WERI-Rb-1 (cell line): Measurements from ENCODE around the gene GSTCD.
"Not testable (repeated sequence)": the region's sequence is repeated elsewhere in the genome, so short reads cannot be mapped to it uniquely, and the experiment has no call there.

Source experiments
- DNase-seq: peaks from one replicate; pipeline ENCODE4 v3.0.0-alpha.2; 2020
- H3K27ac ChIP-seq: fragments of 250-450 bp; sonication (Bioruptor Pico); 2 replicates; pipeline ENCODE4 v1.5.1; 2020; ENCODE audit warnings: mild to moderate bottlenecking, moderate library complexity
- H3K27me3 ChIP-seq: fragments of 250-450 bp; sonication (Bioruptor Pico); 2 replicates; pipeline ENCODE4 v1.5.1; 2021; ENCODE audit warnings: mild to moderate bottlenecking, low read depth, moderate library complexity; ENCODE audit not compliant: insufficient read depth, severe bottlenecking
- H3K36me3 ChIP-seq: fragments of 250-450 bp; sonication (Bioruptor Pico); 2 replicates; pipeline ENCODE4 v1.5.1; 2020; ENCODE audit warnings: mild to moderate bottlenecking, moderate library complexity
- H3K4me3 ChIP-seq: 2 replicates; pipeline ENCODE4 v1.5.1; 2011; ENCODE audit warnings: low read depth, mild to moderate bottlenecking, control low read depth, low read length
- H3K9me3 ChIP-seq: fragments of 250-450 bp; sonication (Bioruptor Pico); 2 replicates; pipeline ENCODE4 v1.5.1; 2021; ENCODE audit warnings: mild to moderate bottlenecking, moderate library complexity; ENCODE audit not compliant: severe bottlenecking
- CTCF ChIP-seq: IDR thresholded peaks from 2 replicates; pipeline ENCODE4 v1.5.1; 2011; ENCODE audit warnings: low read depth, mild to moderate bottlenecking, control low read depth, inconsistent platforms, low read length

The GSTCD gene

GRCh38 chr4:105753361-105753760 lies 44.8 kb downstream of the GSTCD start:
- Histone ChIP-seq H3K4me3 (no peak overlapping the region), H3K9me3 (no peaks in the 10 kb centered on the region), H3K36me3 (no peaks in the 10 kb centered on the region), H3K27ac (no peak overlapping the region), H3K27me3 (no peaks in the 10 kb centered on the region)
- no peak for DNase-seq
- TF ChIP-seq CTCF = no peak

- Histone ChIP-seq H3K27me3 (no peaks in the 10 kb centered on the region), H3K36me3 (no peaks in the 10 kb centered on the region), H3K4me3 (no peak overlapping the region), H3K27ac (no peak overlapping the region), H3K9me3 (no peaks in the 10 kb centered on the region)
- DNase-seq = no peak
- TF ChIP-seq CTCF = no peak
Measured at GRCh38 chr4:105755375-105755774, 46.8 kb downstream of the GSTCD start.

GRCh38 chr4:105758958-105759357 lies 50.4 kb downstream of the GSTCD start:
- TF ChIP-seq CTCF = no peak
- Histone ChIP-seq H3K4me3 (no peak overlapping the region), H3K36me3 (no peaks in the 10 kb centered on the region), H3K27ac (no peak overlapping the region), H3K9me3 (no peaks in the 10 kb centered on the region), H3K27me3 (no peaks in the 10 kb centered on the region)
- no peak for DNase-seq

- H3K9me3 ChIP-seq = no peaks in the 10 kb centered on the region
- H3K27me3 ChIP-seq = no peaks in the 10 kb centered on the region
- DNase-seq = no peak
- peaks cover 3% of the 10 kb centered on the region; the same call in 1 of the 2 replicates for H3K36me3 ChIP-seq
- TF ChIP-seq CTCF = no peak
- no peak overlapping the region for H3K4me3 ChIP-seq
- no peak overlapping the region for H3K27ac ChIP-seq
Measured at GRCh38 chr4:105765690-105766407, 57.3 kb downstream of the GSTCD start.

GRCh38 chr4:105767579-105767978 lies 59.0 kb downstream of the GSTCD start:
- DNase-seq = no peak

GRCh38 chr4:105770524-105770923 lies 61.9 kb downstream of the GSTCD start:
- DNase-seq, H3K36me3 ChIP-seq, H3K27ac ChIP-seq, H3K4me3 ChIP-seq, H3K9me3 ChIP-seq, H3K27me3 ChIP-seq: not testable (repeated sequence)

More at GRCh38 chr4:105767579-105767978, 59.0 kb downstream of the GSTCD start:
- peaks cover 3% of the 10 kb centered on the region; the same call in 1 of the 2 replicates for H3K36me3 ChIP-seq
- H3K9me3 ChIP-seq = peaks cover 3% of the 10 kb centered on the region
- no peak overlapping the region for H3K4me3 ChIP-seq
- H3K27me3 ChIP-seq = no peaks in the 10 kb centered on the region
- TF ChIP-seq CTCF = no peak
- H3K27ac ChIP-seq = no peak overlapping the region

GRCh38 chr4:105772065-105772464 lies 63.5 kb downstream of the GSTCD start:
- not testable (repeated sequence) for H3K27me3 ChIP-seq, H3K9me3 ChIP-seq, H3K36me3 ChIP-seq, H3K27ac ChIP-seq, H3K4me3 ChIP-seq, DNase-seq

- H3K4me3 ChIP-seq, H3K36me3 ChIP-seq, H3K9me3 ChIP-seq, DNase-seq, H3K27ac ChIP-seq, H3K27me3 ChIP-seq: not testable (repeated sequence)
Measured at GRCh38 chr4:105775760-105776415, 67.3 kb downstream of the GSTCD start.
